DND-41 (cell line): ENCODE results near the gene HS2ST1.

ENCODE experiments used
- CTCF ChIP-seq: IDR thresholded peaks from 2 replicates; pipeline ENCODE4 v1.5.1; 2012; ENCODE audit warnings: borderline replicate concordance, low read length, moderate library complexity, mild to moderate bottlenecking; ENCODE audit not compliant: poor library complexity, severe bottlenecking; ENCODE audit errors: extremely low read depth
- EZH2 ChIP-seq: IDR thresholded peaks from 3 replicates; pipeline ENCODE4 v1.6.1; 2012; ENCODE audit warnings: borderline replicate concordance, low read depth, mild to moderate bottlenecking, moderate library complexity, low read length, inconsistent platforms; ENCODE audit not compliant: severe bottlenecking

GRCh38 chr1:87106144-87106543, 191.7 kb downstream of the HS2ST1 start:
- TF ChIP-seq CTCF, result no peak
- no peak for TF ChIP-seq EZH2
